Measurements from ENCODE around the gene CEMP1. TPM values are rescaled to one million over a fixed set of nuclear protein-coding genes. Genes with fewer than 3 reads are reported as not detected.

CEMP1 gene
- total RNA-seq, 1 experiment from 2014 or later = not detected

DNA sequence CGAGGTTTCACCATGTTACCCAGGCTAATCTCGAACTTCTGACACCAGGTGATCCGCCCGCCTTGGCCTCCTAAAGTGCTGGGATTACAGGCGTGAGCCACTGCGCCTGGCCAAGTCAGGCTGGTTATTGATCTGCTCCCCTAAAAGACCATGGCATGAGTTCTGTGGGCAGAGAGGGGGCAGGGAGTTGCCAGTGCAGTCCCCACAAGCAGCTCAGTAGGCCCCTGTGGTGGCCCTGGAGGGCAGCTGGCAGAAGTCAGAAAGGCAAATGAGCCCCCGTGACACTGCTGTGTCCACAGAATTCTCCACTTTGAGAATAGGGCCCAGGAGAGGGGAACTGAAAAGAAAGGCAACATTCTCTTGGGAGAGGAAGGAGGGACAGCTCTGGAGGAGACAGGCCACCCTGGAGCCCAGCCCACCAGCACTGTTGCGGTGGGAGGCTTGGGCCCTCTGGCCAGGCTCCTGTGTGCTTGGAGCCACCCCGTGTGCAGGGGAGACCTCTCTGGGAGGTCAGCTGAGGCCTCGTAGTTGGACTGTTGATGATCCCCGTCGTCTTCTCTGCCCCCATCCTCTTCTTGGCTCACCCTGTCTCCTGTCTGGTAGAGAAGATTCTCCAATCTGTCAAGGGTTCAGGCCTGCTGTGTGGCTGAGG is 13.1 kb downstream of the CEMP1 start:
- no peaks in the 10 kb centered on the region for H3K27me3 ChIP-seq (ENCODE audit: control insufficient read depth, insufficient read depth, low read length)
- no peak overlapping the region for H3K4me3 ChIP-seq (ENCODE audit: insufficient read depth, low read depth, low read length)

DNA sequence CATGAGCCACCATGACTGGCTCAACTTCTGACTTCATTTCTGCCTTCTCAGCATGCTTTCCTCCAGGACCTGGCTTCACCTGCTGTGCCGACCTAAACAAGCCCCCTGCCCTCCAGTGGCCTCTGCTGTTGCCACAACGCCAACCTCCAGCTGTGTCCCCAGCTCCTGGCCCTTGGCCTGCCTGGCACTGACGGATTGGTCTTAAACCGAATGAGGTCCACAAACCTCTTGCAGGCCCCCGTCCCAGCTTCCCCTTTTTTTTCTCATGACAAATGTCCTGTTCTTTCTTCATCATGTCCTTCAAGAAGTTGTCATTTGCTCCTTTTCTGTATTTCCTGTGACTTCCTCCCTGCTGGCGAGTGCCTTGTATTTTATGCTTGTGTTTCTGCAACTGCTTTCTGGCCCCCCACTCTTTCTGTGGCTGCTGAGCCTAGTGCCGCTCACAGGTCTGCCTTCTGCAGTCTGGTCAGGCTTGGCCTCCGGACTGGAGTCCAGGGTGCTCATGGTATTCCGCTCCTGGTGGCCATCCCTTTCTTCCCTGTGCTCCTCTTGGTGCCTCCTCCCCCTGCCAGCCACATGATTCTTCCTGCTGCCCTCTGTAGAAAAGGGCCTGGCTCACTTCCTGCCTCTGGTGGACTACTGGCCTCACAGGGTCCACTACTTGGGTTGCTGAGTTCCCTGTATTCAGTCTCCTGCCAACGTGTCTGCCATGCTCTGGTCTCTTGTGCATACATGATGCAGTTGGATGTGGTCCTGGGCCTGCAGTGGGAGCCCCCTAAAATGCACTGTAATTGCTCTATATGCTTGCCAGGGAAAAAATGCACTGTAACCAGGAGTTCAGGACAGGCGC is 14.6 kb downstream of the CEMP1 start:
- no peaks in the 10 kb centered on the region for H3K36me3 ChIP-seq (replicated peaks; ENCODE audit: control insufficient read depth, insufficient read depth, low read length)
- H3K27me3 ChIP-seq (ENCODE audit: control insufficient read depth, insufficient read depth, low read length) = peaks cover 1% of the 10 kb centered on the region; the same call in 1 of the 2 replicates
- DNase-seq = no peak
- H3K4me3 ChIP-seq (ENCODE audit: insufficient read depth, low read depth, low read length) = no peak overlapping the region

More for the DNA sequence above, 13.1 kb downstream of the CEMP1 start:
- H3K36me3 ChIP-seq (replicated peaks; ENCODE audit: control insufficient read depth, insufficient read depth, low read length) = no peaks in the 10 kb centered on the region
- DNase-seq = no peak

- DNase-seq = no peak
- Histone ChIP-seq H3K4me3 (ENCODE audit: insufficient read depth, low read depth, low read length) (peak overlapping the region; percentile 75), H3K36me3 (replicated peaks; ENCODE audit: control insufficient read depth, insufficient read depth, low read length) (no peaks in the 10 kb centered on the region), H3K27me3 (ENCODE audit: control insufficient read depth, insufficient read depth, low read length) (peaks cover 1% of the 10 kb centered on the region; the same call in 1 of the 2 replicates)
Observed at GRCh38 chr16:2515180-2515851, 15.9 kb downstream of the CEMP1 start.

DNA sequence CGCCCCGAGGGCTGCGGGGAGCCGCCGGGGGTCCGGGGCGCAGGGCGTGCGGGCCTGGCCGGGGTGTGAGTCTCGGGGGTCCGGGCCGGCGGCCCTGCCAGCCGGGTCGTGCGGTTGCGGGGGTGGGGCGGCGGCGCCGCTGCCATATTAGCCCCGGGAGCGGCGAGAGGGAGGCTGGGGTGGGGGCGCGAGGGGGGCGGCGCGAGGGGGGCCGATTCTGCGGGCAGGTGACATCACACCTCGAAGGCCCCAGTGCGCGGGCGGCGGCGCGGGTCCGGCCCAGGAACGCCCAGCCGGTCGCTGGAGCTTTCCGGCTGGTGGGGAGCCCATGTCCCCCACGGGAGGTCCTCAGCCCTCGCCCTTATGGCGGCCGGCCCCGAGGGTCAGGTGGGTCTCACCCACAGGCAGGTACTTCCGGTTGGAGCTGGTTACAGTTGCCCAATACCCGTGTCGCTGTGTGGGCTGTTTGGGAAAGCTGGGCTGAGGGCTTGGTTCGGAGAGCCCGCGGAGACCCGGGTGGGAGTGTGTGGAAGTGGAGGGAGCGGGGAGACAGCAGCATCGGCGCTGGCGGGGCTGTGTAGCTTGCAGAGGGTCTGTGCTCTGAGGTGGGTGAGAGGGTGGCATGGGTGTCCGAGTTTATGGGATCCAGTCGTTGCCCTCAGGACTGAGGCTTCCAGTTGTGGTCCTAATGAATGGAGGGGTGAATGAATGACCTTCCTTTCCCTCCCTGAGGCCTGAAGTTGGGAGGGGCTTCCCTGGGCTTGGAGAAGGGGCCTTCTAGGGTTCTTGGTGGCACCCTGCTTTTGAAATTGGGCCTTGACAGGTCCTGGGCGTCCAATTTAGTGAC is 16.7 kb downstream of the CEMP1 start:
- Histone ChIP-seq H3K36me3 (replicated peaks; ENCODE audit: control insufficient read depth, insufficient read depth, low read length) (no peaks in the 10 kb centered on the region), H3K27me3 (ENCODE audit: control insufficient read depth, insufficient read depth, low read length) (peaks cover 1% of the 10 kb centered on the region; the same call in 1 of the 2 replicates), H3K4me3 (ENCODE audit: insufficient read depth, low read depth, low read length) (peak overlapping the region; percentile 75)
- peak; percentile 86 for DNase-seq

DNA sequence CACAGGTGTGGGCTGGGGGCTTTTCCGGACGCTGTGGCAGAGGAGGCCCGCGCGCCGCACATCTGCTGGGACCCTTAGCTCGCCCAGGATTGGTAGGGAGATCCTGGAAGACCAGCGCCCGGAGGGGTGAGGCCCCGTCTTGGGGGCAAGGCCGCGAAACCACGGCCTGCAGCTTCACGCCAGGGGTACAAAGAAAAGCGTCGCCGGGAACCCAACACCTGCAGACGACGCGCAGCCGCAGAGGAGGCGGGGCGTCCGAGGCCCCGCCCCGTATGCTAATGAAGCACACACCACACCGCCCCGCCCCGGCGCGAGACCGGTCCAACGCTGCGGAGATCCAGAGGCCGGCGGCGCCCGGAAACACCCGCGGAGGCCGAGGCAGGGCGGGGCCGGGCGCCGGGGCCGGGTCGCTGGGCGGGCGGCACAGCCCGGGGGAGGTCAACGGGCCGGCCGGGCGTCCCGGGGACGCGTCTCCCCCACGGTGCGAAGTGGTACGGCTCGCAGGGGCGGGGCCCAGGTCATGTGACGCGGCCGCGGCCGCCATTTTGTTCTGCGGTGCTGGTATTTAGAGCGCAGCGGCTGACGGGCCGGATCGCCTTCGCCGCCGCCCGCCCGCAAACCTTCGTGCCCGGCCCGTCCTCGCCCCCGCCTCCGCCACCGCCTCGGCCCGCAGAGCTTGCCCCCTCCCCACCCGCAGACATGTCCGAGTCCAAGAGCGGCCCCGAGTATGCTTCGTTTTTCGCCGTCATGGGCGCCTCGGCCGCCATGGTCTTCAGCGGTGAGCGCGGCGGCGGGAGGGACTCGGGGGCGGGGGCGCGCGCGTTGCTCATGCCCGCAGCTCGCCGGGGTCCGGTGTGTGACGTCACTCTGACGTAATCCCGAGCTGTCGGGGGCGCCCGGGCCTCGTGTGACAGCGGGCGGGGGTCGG is 17.5 kb downstream of the CEMP1 start, which contains the start of gene ATP6V0C:
ATP6V0C (plus strand) TSS at position 548 of the 928 bp plus-strand sequence; CDS start at position 700, 152 bp downstream.
- no peaks in the 10 kb centered on the region for H3K36me3 ChIP-seq (replicated peaks; ENCODE audit: control insufficient read depth, insufficient read depth, low read length)
- DNase-seq = peak; percentile 99
- peaks cover 1% of the 10 kb centered on the region; the same call in 1 of the 2 replicates for H3K27me3 ChIP-seq (ENCODE audit: control insufficient read depth, insufficient read depth, low read length)
- peak within 1 kb of the TSS; percentile 75 for H3K4me3 ChIP-seq (ENCODE audit: insufficient read depth, low read depth, low read length)

GRCh38 chr16:2512735-2513404 is 18.3 kb downstream of the CEMP1 start:
- H3K4me3 ChIP-seq (ENCODE audit: insufficient read depth, low read depth, low read length) = peak overlapping the region; percentile 75
- DNase-seq = peak; percentile 87

DNA sequence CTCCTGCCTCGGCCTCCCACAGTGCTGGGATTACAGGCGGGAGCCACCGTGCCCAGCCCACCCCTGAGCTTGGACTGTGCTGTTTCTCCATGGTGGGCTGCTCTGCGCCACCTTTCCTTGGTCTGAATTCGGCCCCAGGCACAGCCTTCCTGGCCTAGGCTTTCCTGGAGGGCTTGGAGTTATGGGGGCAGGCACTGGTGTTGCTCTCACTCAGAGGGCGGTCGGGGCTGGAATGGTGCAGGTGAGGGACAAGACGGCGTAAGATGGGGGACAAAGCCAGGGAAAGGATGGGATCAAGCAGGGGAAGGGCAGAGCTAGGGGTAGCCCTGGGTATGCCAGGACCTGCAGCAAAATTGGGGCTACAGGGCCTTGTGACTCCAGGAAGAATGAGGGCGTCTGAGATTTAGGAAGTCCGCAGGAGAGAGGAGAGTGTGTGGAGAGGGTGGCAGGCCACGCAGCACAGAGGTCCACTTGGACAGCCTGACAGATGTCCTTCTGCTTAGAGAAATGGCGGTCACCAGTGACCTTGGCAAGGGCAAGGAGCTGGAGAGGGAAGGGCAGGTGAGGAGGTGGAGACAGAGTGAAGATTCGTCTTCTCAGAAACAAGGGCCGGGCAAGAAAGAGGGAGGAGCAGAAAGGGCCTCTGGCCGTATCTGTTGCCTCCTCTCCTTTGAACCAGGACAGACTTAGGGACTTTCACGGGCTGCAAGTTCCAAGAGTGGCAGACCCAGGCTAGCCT is 19.0 kb downstream of the CEMP1 start:
- H3K4me3 ChIP-seq (ENCODE audit: insufficient read depth, low read depth, low read length) = no peak overlapping the region

More at GRCh38 chr16:2512735-2513404, 18.3 kb downstream of the CEMP1 start:
- Histone ChIP-seq H3K36me3 (replicated peaks; ENCODE audit: control insufficient read depth, insufficient read depth, low read length) (no peaks in the 10 kb centered on the region), H3K27me3 (ENCODE audit: control insufficient read depth, insufficient read depth, low read length) (peaks cover 1% of the 10 kb centered on the region; the same call in 1 of the 2 replicates)

DNA sequence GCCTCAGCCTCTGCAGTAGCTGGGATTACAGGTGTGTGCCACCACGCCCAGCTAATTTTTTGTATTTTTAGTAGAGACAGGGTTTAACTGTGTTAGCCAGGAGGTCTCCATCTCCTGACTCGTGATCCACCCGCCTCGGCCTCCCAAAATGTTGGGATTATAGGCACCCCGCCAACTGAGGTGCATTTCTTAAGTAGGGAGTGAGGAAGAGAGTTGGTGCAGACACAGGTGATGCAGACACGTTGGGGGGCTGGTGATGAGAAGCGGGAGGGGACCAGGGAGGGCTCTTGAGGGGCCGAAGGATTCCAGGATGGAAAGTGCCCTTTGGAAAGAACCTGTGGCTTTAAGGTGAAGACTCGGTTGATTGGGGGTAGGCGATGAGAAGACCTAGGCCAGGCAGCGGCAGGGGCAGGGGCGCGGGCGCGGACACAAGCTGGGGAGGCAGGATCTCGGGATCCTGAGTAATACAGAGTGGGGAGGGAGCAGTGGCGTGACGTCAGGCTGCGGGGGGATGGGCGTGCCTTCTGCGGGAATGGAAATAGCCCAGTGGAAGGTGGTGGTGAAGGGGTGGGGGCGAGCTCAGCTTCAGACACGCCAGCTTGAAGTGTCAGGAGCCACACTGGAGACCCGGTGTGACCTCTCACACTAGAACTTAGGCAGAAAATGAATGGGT is 19.9 kb downstream of the CEMP1 start:
- peaks cover 1% of the 10 kb centered on the region; the same call in 1 of the 2 replicates for H3K27me3 ChIP-seq (ENCODE audit: control insufficient read depth, insufficient read depth, low read length)
- H3K4me3 ChIP-seq (ENCODE audit: insufficient read depth, low read depth, low read length) = no peak overlapping the region
- no peaks in the 10 kb centered on the region for H3K36me3 ChIP-seq (replicated peaks; ENCODE audit: control insufficient read depth, insufficient read depth, low read length)
- peak; percentile 86 for DNase-seq

More for the DNA sequence above, 19.0 kb downstream of the CEMP1 start:
- no peaks in the 10 kb centered on the region for H3K36me3 ChIP-seq (replicated peaks; ENCODE audit: control insufficient read depth, insufficient read depth, low read length)
- peaks cover 1% of the 10 kb centered on the region; the same call in 1 of the 2 replicates for H3K27me3 ChIP-seq (ENCODE audit: control insufficient read depth, insufficient read depth, low read length)
- no peak for DNase-seq

DNA sequence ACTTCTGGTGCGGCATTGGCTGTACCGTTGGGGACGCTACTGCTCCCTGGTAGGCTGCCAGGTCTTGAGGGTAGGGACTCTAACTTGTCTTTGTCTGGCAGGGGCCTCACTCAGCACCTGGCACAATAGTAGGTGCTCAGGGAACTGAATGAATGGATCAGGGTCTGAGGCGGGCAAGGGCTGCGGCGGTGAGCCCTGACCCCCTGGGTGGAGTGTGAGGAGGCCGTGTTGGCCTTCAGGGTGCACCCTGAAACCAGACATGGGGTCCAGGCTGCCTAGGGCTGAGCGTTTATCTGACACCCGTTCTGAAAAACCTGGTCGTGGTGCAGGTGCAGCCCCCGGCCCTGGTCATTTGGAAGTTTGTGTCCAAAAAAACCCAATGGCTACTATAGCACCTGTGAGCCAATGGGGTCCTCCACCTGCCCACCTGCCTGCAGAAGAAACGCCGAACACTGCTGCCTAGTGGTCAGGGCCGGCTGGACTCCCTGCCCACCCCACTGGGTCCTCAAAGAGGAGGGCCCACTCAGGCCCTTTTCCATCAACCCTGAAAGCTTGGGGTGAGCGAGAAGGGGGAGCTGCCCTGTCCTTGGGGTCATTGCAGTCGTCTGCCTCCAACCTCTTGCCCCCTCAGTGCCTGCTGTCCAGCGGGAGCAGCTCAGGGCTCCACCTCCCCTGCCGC is 22.3 kb downstream of the CEMP1 start:
- Histone ChIP-seq H3K27me3 (ENCODE audit: control insufficient read depth, insufficient read depth, low read length) (peaks cover 1% of the 10 kb centered on the region; the same call in 1 of the 2 replicates), H3K36me3 (replicated peaks; ENCODE audit: control insufficient read depth, insufficient read depth, low read length) (no peaks in the 10 kb centered on the region), H3K4me3 (ENCODE audit: insufficient read depth, low read depth, low read length) (no peak overlapping the region)
- DNase-seq = no peak

GRCh38 chr16:2507665-2508064 is 23.5 kb downstream of the CEMP1 start:
- DNase-seq = no peak
- no peak overlapping the region for H3K4me3 ChIP-seq (ENCODE audit: insufficient read depth, low read depth, low read length)
- H3K27me3 ChIP-seq (ENCODE audit: control insufficient read depth, insufficient read depth, low read length) = peaks cover 1% of the 10 kb centered on the region; the same call in 1 of the 2 replicates
- no peaks in the 10 kb centered on the region for H3K36me3 ChIP-seq (replicated peaks; ENCODE audit: control insufficient read depth, insufficient read depth, low read length)

GRCh38 chr16:2507052-2507659 is 24.1 kb downstream of the CEMP1 start:
- no peak overlapping the region for H3K4me3 ChIP-seq (ENCODE audit: insufficient read depth, low read depth, low read length)
- H3K36me3 ChIP-seq (replicated peaks; ENCODE audit: control insufficient read depth, insufficient read depth, low read length) = no peaks in the 10 kb centered on the region
- H3K27me3 ChIP-seq (ENCODE audit: control insufficient read depth, insufficient read depth, low read length) = peaks cover 1% of the 10 kb centered on the region; the same call in 1 of the 2 replicates
- peak; percentile 79 for DNase-seq

Data from H7 (cell line).